Endothelial cell of umbilical vein (primary cell): ENCODE data around the gene CEP63. TPM values are rescaled to one million over a fixed set of nuclear protein-coding genes. Genes with fewer than 3 reads are reported as not detected.

Experiments
- BruUV-seq: library from RNA; stranded (reverse); fragments of 400-500 nt; replicated peaks from 2 replicates; lab custom pipeline; 2021; lab: Mats Ljungman, UMichigan
- CTCF ChIA-PET: fragments of 300-600, 350-600 bp; sonication (Branson Sonifier 250); formaldehyde crosslinking; loops from one replicate; lab custom pipeline; 2021; ENCODE audit warnings: antibody characterized with exemption, inconsistent platforms; lab: Charles Lee
- POLR2A ChIA-PET: fragments of 300-600, 350-600 bp; sonication (Branson Sonifier 250); formaldehyde crosslinking; loops from one replicate; lab custom pipeline; 2021; ENCODE audit warnings: antibody characterized with exemption, inconsistent platforms; lab: Charles Lee
- DNase-seq: peaks from one replicate; pipeline ENCODE4 v3.0.0-alpha.2; 2011; ENCODE audit warnings: low read depth, low spot score
- FAIRE-seq: peaks from 2 replicates; lab custom pipeline; 2011; peaks lifted over from hg19 to GRCh38; lab: Jason Lieb, UNC
- H2AFZ ChIP-seq: 2 replicates; pipeline ENCODE4 v1.6.0; 2012; ENCODE audit warnings: low read depth, low read length, control low read depth, inconsistent platforms
- H3K27ac ChIP-seq: 2 replicates; pipeline ENCODE4 v1.5.1; 2011; ENCODE audit warnings: low read depth, mild to moderate bottlenecking, control low read depth, low read length, moderate library complexity; ENCODE audit not compliant: insufficient read depth
- H3K27me3 ChIP-seq, 2 experiments: 2 replicates each; pipeline versions ENCODE4 v1.6.0 to v1.6.1; 2011; ENCODE audit warnings: low read length in 2 of 2, mixed read lengths in 1 of 2; ENCODE audit not compliant: control insufficient read depth in 2 of 2, insufficient read depth in 2 of 2
- H3K36me3 ChIP-seq, 2 experiments: 2 replicates in 1 of 2; 3 replicates in 1 of 2; pipeline ENCODE4 v1.5.1; 2011; ENCODE audit warnings: low read length in 2 of 2, mild to moderate bottlenecking in 1 of 2, moderate library complexity in 1 of 2; ENCODE audit not compliant: control insufficient read depth in 2 of 2, insufficient read depth in 2 of 2; ENCODE audit errors: extremely low read depth in 1 of 2
- H3K4me1 ChIP-seq: 3 replicates; pipeline ENCODE4 v1.5.1; 2011; ENCODE audit warnings: mild to moderate bottlenecking, low read length; ENCODE audit not compliant: control insufficient read depth, insufficient read depth; ENCODE audit errors: extremely low read depth
- H3K4me2 ChIP-seq: 2 replicates; pipeline ENCODE4 v1.6.1; 2011; ENCODE audit warnings: low read length, control low read depth, mixed read lengths; ENCODE audit not compliant: insufficient read depth
- H3K4me3 ChIP-seq, 3 experiments: fragments of 200-600 bp in 1 of 3; sonication (generic), shearing (Covaris generic) in 1 of 3; replicated peaks in 1 of 3; 2 replicates each; pipeline ENCODE4 v1.5.1; 2011 to 2016; ENCODE audit warnings: control low read depth in 3 of 3, low read length in 3 of 3, mild to moderate bottlenecking in 2 of 3, inconsistent platforms in 1 of 3, low read depth in 1 of 3, moderate library complexity in 1 of 3; ENCODE audit not compliant: insufficient read depth in 1 of 3
- H3K79me2 ChIP-seq: 2 replicates; pipeline ENCODE4 v1.6.0; 2012; ENCODE audit warnings: low read length, inconsistent platforms; ENCODE audit not compliant: control insufficient read depth, insufficient read depth
- H3K9ac ChIP-seq: replicated peaks from 2 replicates; pipeline ENCODE3; 2011; ENCODE audit warnings: low read length, control low read depth; ENCODE audit not compliant: insufficient read depth; ENCODE audit errors: extremely low read depth
- H3K9me1 ChIP-seq: replicated peaks from 3 replicates; pipeline ENCODE4 v1.6.0; 2011; ENCODE audit warnings: mild to moderate bottlenecking, low read length; ENCODE audit not compliant: control insufficient read depth, insufficient read depth; ENCODE audit errors: extremely low read depth
- H3K9me3 ChIP-seq: replicated peaks from 2 replicates; pipeline ENCODE4 v1.5.1; 2012; ENCODE audit warnings: low read length, inconsistent platforms; ENCODE audit not compliant: control insufficient read depth, insufficient read depth
- H4K20me1 ChIP-seq: replicated peaks from 2 replicates; pipeline ENCODE3; 2011; ENCODE audit warnings: mild to moderate bottlenecking, low read length; ENCODE audit not compliant: control insufficient read depth, insufficient read depth; ENCODE audit errors: extremely low read depth
- EZH2 ChIP-seq: IDR thresholded peaks from 2 replicates; pipeline ENCODE4 v1.6.1; 2012; ENCODE audit warnings: borderline replicate concordance, low read depth, mild to moderate bottlenecking, moderate library complexity, low read length, inconsistent platforms; ENCODE audit not compliant: severe bottlenecking
- FOS ChIP-seq: IDR thresholded peaks from 2 replicates; pipeline ENCODE4 v1.6.1; 2011; ENCODE audit warnings: mild to moderate bottlenecking, low read length, moderate library complexity, borderline replicate concordance; ENCODE audit not compliant: insufficient read depth
- GATA2 ChIP-seq: IDR thresholded peaks from 2 replicates; pipeline ENCODE4 v1.7.0; 2011; ENCODE audit warnings: low read depth, mild to moderate bottlenecking, moderate library complexity, mixed read lengths, low read length; ENCODE audit not compliant: insufficient read length, insufficient read depth
- JUN ChIP-seq: IDR thresholded peaks from 2 replicates; pipeline ENCODE4 v1.6.1; 2011; ENCODE audit warnings: borderline replicate concordance, low read depth; ENCODE audit not compliant: insufficient read length, insufficient read depth
- MAX ChIP-seq: IDR thresholded peaks from 2 replicates; pipeline ENCODE4 v1.6.1; 2011; ENCODE audit not compliant: insufficient read depth, insufficient read length
- MYC ChIP-seq: IDR thresholded peaks from one replicate; pipeline ENCODE4 v1.6.1; 2011; ENCODE audit warnings: mild to moderate bottlenecking, low read depth, low read length
- POLR2A ChIP-seq: IDR thresholded peaks from 2 replicates; pipeline ENCODE4 v1.6.1; 2012; ENCODE audit warnings: low read depth, mild to moderate bottlenecking, control low read depth, low read length
- POLR2AphosphoS5 ChIP-seq: IDR thresholded peaks from 2 replicates; pipeline ENCODE4 v1.6.1; 2012; ENCODE audit warnings: low read depth, mild to moderate bottlenecking, control low read depth, low read length, moderate library complexity; ENCODE audit not compliant: insufficient read depth
- dilution Hi-C: fragments of 300-500 bp; cut with MboI; formaldehyde crosslinking; loops from one replicate; pipeline ENCODE4 v1.15.0; 2019; ENCODE audit warnings: low sequenced_read_pairs; ENCODE audit not compliant: extremely low pct_ligation_motif_present
- intact Hi-C: fragments of 100-400 bp; cut with micrococcal nuclease; formaldehyde crosslinking; loops from one replicate; pipeline ENCODE4 v1.10.0; 2022
- polyA plus RNA-seq, 4 experiments: library from polyadenylated mRNA; depleted of rRNA in 3 of 4; stranded (reverse) in 3 of 4; unstranded in 1 of 4; fragments of >200 nt; gene quantifications; 2 replicates each; pipeline versions ENCODE4 v1.2.1 to v1.2.3, GENCODE V29; 2011 to 2012; ENCODE audit warnings: missing spikeins in 1 of 4
- total RNA-seq: library from RNA; stranded (reverse); gene quantifications from 2 replicates; pipeline ENCODE4 v1.2.3, GENCODE V29; 2021
- TF ChIP-seq, protein P1 (sequence below), 2 donors: IDR thresholded peaks; 1 replicate in 1 of 2; 2 replicates in 1 of 2; pipeline ENCODE4 v1.5.1; 2011; ENCODE audit warnings: low read length in 2 of 2, mild to moderate bottlenecking in 2 of 2, moderate library complexity in 2 of 2, control low read depth in 1 of 2, inconsistent platforms in 1 of 2, low read depth in 1 of 2; ENCODE audit not compliant: insufficient read depth in 1 of 2; ENCODE audit errors: extremely low read depth in 1 of 2

The CEP63 gene
- total and polyA plus RNA-seq, 2 donors (not counting 3 experiments of a cell fraction or from before 2014, with no cell fraction given), result 5.7 to 29.4 TPM

DNA sequence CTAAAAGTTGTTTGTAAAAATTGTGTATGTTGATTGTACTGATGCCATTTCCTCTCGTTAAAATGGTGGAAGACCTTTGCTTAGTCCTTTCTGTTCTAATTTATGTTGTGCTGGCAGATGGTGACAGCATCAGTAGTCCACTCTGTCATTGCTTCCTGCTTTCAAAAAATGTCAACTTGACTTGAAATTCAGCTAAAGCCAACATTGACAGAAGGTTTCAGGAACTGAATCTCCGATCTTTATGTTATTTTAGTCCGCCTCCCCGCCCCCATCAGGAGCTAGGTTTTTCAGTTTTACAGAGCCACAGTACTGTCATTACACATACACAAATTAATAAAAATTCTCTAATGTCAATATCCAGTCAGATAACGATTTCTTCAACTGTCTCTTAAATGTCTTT is 1.5 kb downstream of the CEP63 start:
- Histone ChIP-seq H3K36me3 (no peaks in the 10 kb centered on the region), H3K79me2 (peaks cover 53% of the 10 kb centered on the region), H4K20me1 (no peaks in the 10 kb centered on the region), H3K27me3 (no peaks in the 10 kb centered on the region), H2AFZ (no peak overlapping the region), H3K9ac (peak overlapping the region; percentile 94), H3K27ac (peak overlapping the region; percentile 92), H3K4me1 (peaks cover 36% of the 10 kb centered on the region), H3K9me1 (no peaks in the 10 kb centered on the region), H3K4me3 (peak overlapping the region in 2 of 3 experiments; percentile 75 to 88), H3K4me2 (peak overlapping the region; percentile 91), H3K9me3 (no peaks in the 10 kb centered on the region)
- TF ChIP-seq POLR2AphosphoS5, result no peak
- TF ChIP-seq MYC, result no peak
- no peak for TF ChIP-seq JUN
- no peak for TF ChIP-seq EZH2
- TF ChIP-seq MAX, result no peak
- TF ChIP-seq FOS, result no peak
- TF ChIP-seq GATA2, result no peak
- TF ChIP-seq, protein P1, sequence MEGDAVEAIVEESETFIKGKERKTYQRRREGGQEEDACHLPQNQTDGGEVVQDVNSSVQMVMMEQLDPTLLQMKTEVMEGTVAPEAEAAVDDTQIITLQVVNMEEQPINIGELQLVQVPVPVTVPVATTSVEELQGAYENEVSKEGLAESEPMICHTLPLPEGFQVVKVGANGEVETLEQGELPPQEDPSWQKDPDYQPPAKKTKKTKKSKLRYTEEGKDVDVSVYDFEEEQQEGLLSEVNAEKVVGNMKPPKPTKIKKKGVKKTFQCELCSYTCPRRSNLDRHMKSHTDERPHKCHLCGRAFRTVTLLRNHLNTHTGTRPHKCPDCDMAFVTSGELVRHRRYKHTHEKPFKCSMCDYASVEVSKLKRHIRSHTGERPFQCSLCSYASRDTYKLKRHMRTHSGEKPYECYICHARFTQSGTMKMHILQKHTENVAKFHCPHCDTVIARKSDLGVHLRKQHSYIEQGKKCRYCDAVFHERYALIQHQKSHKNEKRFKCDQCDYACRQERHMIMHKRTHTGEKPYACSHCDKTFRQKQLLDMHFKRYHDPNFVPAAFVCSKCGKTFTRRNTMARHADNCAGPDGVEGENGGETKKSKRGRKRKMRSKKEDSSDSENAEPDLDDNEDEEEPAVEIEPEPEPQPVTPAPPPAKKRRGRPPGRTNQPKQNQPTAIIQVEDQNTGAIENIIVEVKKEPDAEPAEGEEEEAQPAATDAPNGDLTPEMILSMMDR (IDR thresholded peaks at IDR 0.05; ENCODE audit: extremely low read depth in 1 of 2, insufficient read depth in 1 of 2, low read depth in 1 of 2, low read length in 2 of 2), result no peak
- no peak for TF ChIP-seq POLR2A
- intact Hi-C loops, result loop anchor here (5.0 to 10.0 kb wide), 2 partner anchors 673 to 915 kb away; partner anchors contain the start of gene CDV3
- no TSS peak for BruUV-seq
- FAIRE-seq (no peak), DNase-seq (no peak)
- dilution Hi-C loops, result no loop called here
- ChIA-PET CTCF (interaction anchor here (2.3 kb wide), 1 partner anchor 14 kb away, joined by 16 read pairs; no protein-coding TSS in a partner anchor), POLR2A (no interaction called here)
